ENCODE results near the gene COL3A1.
A peak's percentile ranks its signal among the peaks of the same experiment; 100 is the strongest.

GRCh38 chr2:188969236-188969635 is 4.9 kb upstream of the COL3A1 start:
- no peak for TF ChIP-seq CTCF (IDR thresholded peaks at IDR 0.05)
- peak in 1 of 3 donors; percentile 13 for TF ChIP-seq POLR2AphosphoS5 (IDR thresholded peaks at IDR 0.05)
- TF ChIP-seq POLR2A (IDR thresholded peaks at IDR 0.05) = no peak

Data from breast epithelium (tissue), 3 donors.